HG03521 (cell line): ENCODE data around the gene GPR139.

Experiments
- ATAC-seq: cut with Tn5 transposase; IDR thresholded peaks from one replicate; pipeline ENCODE4 v1.9.1; 2021; ENCODE audit warnings: mild to moderate bottlenecking, moderate library complexity; ENCODE audit not compliant: unreplicated experiment

GPR139 gene

GRCh38 chr16:20073203-20074098, at the start of gene GPR139:
Gene GPR139 (minus strand): TSS chr16:20073890. CDS start chr16:20073616, 274 bp downstream.
- ATAC-seq: no peak

DNA sequence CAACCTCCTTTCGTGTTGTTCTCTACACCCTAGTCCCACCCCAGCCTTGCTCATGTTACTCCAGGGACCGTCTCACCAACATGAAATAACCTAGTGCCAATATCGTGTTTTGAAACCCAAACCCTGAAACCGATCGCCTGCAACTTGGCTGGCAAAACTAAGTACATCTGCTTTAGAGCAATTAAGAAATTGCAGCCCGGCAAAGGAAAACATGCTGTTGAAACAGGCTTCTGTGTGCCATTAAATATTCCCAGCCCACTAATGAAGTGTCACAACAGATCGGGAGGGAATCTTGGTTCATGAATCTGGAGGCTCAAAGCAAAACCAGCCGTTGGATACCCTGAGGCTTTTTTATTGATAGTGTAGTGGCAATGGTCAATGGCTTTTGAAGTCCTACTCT, 48.3 kb upstream of the GPR139 start:
- ATAC-seq: no peak

DNA sequence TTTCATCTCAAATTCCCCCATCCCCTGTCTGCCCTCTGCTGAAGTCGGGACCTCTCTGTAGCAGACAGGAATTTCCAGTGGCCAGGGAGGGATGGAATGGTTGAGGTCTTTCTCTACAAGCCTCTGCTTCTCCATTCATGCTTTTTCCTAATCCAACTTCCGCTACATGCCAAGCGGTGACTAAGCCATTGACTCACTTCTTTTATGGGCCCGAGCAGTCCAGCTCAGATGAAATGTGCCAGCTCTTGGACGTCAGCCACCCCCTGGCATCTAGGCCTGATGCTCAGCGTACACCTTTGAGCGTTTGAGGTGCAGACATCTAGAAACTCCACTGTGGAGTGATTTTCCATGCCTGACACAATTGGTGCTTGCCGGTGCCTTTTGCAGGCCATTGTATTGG, 40.7 kb upstream of the GPR139 start:
- ATAC-seq: no peak

DNA sequence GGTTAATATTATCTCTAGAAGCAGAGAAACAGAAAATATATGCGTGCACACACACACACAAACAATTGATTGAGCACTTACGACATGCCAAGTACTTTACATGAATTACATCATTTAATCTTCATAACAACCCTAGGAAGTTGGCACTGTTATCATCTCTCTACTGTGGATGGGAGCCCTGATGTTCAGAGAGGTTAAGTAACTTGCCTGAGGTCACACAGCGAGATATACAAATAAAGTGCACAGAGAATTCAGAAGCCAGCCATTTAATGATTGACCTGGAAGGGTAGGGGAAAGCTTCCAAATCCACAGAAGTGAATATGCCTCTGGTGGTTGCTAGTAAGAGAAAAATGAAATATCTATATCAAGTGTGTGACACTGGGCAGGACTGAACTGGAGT, 37.5 kb upstream of the GPR139 start:
- no peak for ATAC-seq

- ATAC-seq: no peak
Observed at GRCh38 chr16:20107083-20107482, 33.4 kb upstream of the GPR139 start.

DNA sequence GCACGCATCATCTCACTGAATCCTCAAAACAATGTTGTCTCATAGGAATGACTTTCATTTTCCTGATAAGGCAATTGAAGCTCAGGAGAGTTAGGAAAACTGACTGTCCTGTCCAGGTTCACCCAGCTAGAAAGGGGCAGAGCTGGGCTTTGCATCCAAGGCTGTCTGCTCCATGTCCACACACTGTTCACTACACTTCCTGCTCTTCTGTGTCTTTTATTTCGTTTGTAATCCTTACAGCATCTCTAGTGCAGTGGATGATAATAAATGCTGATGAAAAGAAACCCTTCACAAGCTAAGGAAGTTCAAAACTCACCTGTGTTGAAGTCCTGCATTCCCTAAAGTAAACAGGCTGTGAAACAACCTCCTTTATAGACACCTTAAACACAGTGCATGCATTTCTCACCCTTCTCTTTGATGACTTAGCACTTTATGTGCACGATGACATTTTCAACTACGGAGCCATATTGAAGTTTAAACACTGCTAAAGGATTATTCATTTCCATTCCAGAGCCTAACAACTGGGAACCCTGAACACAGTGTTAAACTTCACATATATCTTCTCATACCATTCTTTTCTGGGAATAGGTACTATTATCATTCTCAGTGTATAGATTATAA, 31.0 kb upstream of the GPR139 start:
- ATAC-seq: no peak

- no peak for ATAC-seq
Observed at GRCh38 chr16:20102521-20102920, 28.8 kb upstream of the GPR139 start.

DNA sequence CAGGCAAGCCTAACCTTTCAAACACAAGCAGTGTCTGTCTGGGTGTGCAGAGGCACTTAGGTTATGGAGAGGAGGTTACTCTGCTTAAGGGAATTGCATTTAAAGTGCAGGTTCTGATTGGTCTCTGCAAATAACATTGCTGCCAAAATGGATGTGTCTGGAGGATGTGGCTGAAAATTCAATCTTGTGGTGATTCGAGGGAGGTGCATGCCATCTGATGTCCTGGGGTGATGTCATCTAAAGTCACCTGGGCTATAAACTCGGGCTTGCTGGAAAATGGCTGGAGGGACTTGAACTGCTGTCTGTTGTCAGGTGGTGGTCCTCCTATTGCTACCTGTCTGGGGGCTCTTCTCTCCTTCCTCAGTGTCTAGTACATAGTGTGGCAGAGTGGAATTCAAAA, 28.3 kb upstream of the GPR139 start:
- ATAC-seq: no peak

GRCh38 chr16:20099375-20099774, 25.7 kb upstream of the GPR139 start:
- ATAC-seq: no peak

GRCh38 chr16:20094157-20094556, 20.5 kb upstream of the GPR139 start:
- ATAC-seq: no peak

DNA sequence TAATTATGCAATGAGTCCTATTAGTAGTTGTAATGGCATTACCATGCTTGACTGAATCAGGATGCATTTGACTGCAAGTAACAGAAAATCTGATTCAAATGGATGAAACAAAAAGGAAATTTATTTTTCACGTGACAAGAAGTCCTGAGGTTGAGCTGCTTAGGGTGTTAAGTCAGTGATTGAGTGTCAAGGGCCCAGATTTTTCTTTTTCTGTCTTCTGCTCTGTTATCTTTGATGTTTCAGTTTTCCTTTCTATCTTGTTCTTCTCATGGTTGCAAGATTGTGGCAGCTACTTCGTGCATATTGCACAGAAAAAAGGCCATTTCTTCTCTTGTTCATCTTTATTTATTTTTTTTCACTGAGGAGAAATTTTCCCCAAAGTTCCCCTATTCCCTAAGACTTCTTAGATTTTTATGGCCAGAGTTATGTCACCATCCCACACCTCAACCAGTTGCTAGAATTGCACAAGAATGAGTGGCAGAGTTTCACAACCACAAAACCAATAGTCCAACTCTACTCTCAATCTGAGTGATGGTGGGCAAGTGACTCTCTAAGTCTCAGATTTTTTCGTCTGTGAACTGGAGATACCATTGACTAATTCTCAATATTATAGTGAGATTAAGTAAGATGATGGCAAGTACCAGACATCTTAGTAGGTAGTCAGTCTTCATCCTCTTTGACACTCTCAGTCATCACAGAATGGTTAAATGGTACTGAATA, 15.7 kb upstream of the GPR139 start:
- no peak for ATAC-seq

DNA sequence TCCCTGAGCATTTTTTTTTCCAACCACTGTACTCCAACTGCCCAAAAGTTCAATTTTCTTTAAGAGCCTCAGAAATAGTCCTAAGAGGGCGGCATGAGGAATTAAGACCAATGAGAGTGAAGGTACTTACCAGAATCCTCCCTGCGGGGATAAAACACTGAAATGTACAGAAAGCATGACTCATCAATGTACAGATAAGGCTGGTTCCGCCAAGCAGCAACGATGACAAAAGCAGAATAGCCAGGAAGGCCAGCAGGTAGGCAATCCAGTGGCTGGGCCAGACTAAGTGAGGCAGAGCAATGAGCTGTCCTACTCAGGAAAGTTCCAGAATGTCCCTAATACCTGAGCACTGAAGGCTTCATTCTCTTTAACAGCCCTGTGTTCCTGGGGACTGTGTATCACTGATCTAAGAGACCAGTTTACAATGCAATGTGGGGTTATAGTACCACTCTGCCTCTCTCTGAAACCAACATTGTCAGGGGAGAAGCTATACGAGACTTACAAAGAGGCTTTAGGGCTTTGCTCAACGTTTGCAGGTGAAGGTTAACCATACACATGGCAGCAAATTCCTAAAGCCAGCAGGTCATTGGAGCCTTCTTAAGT, 11.0 kb upstream of the GPR139 start:
- no peak for ATAC-seq

GRCh38 chr16:20079106-20079505, 5.4 kb upstream of the GPR139 start:
- ATAC-seq: no peak

- ATAC-seq: no peak
Observed at GRCh38 chr16:20075243-20075642, 1.6 kb upstream of the GPR139 start.

GRCh38 chr16:20074099-20074991, 655 bp upstream of the GPR139 start:
- ATAC-seq: no peak

DNA sequence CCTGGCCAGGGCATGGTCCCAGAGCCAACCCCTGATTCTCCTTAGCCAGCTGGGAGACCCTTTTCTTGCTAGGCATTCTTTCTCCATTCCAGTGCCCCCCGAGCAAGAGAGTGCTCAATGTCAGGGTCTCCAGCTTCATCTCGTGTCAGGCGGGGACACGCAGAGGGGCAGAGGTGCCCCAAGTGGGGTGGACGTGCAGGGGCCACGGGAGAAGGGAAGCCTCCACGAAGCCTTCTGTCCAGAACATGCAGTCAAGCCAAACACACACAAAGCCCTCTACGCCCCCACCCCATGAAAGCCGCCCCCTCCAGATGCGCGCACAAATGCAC, 852 bp downstream of the GPR139 start:
- no peak for ATAC-seq

DNA sequence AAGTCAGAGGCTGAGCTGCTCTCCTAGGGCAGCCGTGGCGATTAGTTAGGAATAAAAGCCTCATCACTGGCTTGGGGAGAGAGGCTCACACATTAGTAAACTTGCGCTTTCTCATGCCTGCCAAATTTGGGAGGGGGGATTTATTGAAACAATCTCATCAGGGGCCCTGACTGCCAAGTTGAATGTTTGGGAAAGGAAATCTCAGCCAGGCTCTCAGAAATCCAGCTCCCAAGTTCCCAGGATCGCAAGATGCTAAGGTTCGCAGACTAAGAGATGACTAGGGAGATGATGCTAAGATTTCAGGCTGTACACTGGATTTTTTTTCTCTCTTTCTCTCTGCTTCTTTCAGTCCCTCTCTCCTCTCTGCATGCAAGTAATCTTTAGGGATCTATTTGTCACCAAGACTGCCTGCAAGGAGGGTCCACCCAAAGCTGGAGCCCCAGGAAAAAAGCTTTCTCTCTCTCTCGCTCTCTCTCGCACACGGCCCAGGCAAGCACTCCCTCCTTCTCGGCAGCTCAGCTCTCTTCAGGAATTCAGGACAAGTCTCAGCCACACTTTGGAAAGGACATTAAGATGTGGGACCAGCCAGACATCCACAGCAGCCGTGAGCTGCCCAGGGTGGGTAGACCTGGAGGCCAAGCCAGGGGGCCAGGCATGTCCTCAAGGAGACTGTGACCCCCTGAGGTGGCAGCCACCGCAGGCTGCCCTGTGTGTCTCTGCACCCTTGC, 1.4 kb downstream of the GPR139 start:
- no peak for ATAC-seq

DNA sequence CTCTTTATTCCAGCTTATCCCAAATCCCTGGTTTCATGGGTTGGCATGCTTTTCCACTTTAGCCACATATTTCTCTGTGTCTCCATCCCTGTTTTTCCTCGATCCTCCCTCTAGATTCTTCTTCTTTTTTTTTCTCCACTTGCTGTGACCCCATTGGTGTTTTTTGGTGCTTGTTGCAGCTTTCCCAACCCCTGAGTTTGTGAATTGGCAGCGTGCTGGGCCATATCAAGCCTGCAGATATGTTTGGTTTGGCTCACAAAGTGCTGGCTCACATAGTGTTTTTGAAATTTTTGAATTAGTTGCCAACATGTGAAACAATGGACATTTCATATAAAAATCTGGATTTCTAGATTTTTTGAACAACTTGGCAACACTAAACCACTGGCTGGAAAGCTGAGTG, 8.8 kb downstream of the GPR139 start:
- no peak for ATAC-seq

DNA sequence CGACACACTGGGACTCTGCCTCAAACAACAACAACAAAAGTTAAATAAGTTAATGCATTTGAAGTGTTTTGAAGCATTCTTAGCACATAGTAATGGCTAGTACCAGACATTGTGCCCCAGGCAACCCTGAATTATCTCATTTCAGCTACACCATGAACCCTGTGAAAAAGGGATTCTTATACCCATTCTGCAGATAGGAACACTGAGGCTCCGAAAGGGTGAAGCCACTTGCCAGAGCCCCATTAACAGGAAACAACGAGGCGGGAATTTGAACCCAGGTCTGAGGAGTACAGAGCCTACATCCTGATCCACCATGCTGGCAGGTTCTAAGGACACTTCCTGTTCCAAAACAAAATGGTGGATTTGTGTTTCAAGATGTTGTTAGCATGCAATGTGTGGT, 9.2 kb downstream of the GPR139 start:
- no peak for ATAC-seq

DNA sequence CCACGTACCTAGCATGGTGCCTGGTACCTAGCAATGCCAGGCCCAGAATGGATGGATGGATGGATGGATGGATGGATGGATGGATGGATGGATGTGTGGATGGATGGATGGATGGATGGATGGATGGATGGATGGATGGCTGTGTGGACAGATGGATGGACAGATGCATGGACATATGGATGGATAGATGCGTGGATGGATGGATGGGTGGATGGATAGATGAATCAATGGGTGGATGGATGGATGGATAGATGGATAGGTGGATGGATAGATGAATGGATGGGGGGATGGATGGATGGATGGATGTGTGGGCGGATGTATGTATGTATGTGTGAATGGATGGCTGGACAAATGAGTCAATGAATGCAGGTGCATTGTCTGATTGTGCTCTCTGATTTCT, 12.6 kb downstream of the GPR139 start:
- ATAC-seq: no peak
